Measurements from ENCODE around the gene PLSCR2.

DNA sequence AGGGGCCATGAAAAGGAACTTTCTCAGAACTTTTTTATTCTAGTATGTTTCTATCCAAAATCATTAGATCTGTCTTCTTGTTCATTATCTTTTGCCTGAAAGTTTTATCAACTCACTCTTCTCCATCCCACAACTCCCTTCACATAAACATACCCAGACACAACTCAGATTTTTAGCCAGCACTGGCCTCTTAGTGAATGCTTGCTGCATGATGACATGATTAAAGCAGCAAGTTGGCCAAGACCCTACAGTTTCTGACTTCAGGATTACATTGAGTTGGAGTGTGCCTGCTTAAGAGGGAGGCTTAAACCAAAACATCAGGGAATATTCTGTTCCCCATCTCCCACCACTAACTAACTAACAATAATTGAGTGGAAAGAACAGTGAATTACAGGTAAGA, 38.1 kb downstream of the PLSCR2 start:
- TF ChIP-seq, protein P1, sequence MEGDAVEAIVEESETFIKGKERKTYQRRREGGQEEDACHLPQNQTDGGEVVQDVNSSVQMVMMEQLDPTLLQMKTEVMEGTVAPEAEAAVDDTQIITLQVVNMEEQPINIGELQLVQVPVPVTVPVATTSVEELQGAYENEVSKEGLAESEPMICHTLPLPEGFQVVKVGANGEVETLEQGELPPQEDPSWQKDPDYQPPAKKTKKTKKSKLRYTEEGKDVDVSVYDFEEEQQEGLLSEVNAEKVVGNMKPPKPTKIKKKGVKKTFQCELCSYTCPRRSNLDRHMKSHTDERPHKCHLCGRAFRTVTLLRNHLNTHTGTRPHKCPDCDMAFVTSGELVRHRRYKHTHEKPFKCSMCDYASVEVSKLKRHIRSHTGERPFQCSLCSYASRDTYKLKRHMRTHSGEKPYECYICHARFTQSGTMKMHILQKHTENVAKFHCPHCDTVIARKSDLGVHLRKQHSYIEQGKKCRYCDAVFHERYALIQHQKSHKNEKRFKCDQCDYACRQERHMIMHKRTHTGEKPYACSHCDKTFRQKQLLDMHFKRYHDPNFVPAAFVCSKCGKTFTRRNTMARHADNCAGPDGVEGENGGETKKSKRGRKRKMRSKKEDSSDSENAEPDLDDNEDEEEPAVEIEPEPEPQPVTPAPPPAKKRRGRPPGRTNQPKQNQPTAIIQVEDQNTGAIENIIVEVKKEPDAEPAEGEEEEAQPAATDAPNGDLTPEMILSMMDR (IDR thresholded peaks at IDR 0.05) = no peak
- TF ChIP-seq POLR2A (IDR thresholded peaks at IDR 0.05) = no peak
